ENCODE measurements around the gene AUTS2.

Gene AUTS2

DNA sequence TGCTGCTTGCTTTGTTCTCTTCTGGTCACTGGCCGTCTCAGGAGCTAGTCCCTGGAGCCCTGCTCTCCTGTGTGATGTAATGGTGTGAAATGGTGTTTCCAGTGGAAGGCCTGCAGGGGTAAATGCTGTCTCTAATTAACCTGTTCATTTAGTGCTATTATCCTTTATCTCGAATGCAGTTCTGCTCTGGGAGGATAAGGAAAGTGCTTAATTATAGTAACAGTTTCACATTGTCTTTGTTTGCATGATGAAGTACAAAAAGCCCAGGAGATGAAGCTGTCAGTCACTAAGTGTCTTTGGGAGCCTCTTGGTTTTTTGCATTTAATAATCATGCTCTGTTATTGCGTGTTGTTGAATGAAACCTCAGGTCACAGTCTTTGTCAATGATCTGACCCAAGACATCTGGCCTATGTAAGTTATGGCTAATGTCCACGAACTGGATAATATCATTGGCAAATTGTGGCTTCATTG is 778.3 kb downstream of the AUTS2 start:
- DNase-seq: no peak

DNA sequence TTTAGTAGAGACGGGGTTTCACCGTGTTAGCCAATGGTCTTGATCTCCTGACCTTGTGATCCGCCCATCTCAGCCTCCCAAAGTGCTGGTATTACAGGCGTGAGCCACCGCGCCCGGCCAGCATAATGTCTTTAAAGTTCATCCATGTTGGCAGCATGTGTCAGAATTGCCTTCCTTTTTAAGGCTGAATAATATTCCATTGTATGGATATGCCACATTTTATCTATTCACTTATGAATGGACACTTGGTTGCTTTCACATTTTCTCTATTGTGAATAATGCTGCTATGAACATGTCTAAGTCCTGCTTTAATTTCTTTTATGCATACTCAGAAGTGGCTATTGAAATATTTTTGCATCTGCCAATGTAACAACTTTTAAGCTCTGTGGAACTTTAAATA is 779.7 kb downstream of the AUTS2 start:
- no peak for DNase-seq

DNA sequence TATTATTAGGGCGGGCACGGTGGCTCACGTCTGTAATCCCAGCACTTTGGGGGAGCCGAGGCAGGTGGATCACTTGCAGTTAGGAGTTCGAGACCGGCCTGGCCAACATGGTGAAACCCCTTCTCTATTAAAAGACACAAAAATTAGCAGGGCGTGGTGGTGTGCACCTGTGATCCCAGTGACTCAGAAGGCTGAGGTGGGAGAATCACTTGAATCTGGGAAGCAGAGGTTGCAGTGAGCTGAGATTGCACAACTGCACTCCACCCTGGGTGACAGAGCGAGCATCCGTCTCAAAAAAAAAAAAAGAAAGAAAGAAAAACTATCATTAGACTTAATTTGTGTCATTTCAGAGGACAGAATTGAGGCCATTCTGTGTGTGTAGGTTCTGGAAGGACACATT is 780.9 kb downstream of the AUTS2 start:
- no peak for DNase-seq

DNA sequence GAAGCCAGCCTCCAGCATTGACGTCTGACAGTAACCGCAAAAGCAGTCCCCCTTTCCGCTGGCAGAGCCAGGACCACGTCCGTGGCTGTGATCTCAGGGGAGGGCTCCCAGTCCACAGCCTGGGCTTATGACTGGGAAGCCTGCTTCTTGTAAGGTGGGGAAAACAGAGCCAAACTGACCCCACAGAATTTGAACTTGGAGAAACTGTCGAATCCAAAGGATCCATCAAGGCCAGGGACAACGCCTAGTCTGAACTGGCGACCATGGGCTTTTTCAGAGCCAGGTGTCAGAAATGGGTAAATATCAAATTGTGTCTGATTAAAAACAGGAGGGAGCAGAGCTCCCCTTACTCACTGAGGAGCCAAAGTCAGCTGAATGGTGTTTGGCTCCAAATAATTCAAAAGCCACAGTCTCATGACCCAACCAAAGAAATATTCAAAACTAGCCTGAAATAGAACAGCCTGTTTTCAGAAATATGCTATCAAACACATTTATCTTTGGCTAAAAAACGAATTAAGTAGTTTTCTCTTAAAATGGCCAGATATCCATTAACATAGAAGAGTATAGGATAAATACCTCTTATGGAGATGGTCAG is 782.2 kb downstream of the AUTS2 start:
- DNase-seq: no peak

DNA sequence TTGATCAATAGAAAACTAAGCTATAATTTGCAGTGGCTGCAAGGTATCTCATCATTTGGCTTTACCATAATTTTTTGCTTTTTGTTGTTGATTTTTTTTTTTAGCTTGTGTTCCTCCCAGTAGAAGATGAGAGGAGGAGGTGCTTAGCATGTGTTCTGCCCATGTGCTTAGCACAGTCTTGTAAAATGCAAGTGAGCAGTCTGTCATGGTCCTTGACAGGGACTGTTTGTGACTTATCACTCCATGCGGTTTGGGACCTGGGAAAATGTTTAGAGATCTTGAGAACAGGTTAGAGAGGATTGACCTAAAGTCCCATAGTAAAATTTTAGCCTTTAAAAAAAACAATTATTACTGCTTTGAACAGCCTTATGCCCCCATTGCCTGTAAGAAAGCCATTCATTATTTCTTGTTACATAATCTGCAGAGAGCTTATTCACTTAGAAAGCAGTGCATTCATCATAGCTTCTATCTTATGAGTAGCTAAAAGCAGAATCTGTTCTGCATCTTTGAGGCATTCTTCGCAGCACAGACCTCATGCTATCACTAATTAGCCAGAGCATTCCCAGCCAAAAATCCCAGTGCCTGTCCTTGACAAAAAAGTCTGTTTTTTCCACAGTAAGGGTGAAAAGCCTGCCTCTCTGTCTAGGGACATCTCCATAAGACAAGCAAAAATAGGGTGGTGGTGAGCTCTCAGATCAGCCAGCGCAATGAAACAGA is 784.9 kb downstream of the AUTS2 start:
- DNase-seq: no peak

DNA sequence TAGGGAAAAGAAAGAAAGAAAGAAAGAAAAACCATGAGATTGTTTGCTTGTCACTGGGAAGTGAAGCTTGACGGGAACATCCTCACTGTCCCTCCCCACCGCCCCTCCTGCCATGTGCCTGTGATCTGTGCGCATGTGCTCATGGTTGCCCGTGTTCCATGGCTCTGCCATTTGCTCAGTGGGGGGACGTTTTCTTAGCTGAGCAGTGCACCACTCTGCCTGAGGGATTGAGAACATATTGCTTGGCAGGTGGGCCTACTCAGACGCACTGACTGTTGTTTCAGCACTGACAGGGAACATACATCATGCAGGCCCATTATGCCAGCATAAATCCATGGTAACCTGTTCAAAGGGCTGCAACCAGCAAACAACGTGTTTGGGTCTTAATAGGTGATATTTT is 785.7 kb downstream of the AUTS2 start:
- DNase-seq: no peak

DNA sequence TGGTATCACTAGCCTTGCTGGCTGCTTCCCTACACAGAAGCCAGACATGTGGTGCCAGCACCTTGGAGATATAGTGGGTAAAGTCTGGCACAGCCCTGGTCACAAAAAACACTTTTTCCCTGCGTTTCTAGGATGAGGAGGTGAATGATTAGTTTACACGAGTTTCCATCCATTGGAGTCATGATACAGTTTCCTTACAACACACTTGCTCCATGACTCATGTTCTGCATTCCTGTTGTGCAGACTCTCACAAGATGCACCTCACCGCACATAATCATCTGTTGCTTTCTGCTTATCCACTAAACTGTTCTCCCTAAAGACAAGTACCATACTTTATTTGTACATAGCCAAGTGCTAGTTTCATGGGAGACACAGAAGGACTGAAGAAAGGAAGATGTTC is 786.6 kb downstream of the AUTS2 start:
- DNase-seq: no peak

DNA sequence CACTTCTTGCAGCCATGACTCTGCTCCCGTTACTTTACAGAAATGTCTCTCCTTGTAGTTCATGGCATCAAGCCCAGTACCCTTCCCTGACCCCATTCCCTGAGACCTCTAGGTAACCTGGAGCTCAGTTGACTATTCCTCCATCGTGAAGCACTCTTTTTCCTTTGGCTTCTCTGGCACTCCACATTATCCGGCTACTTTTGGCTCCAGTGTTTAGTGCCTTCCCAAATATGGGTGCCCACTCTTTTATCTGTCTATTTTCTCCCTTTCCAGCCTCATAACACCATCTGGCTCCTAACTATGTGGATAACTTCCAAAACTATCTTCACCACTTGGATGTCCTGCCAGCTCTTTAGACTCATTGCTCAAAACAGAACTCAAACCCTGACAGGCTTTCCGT is 788.9 kb downstream of the AUTS2 start:
- no peak for DNase-seq

DNA sequence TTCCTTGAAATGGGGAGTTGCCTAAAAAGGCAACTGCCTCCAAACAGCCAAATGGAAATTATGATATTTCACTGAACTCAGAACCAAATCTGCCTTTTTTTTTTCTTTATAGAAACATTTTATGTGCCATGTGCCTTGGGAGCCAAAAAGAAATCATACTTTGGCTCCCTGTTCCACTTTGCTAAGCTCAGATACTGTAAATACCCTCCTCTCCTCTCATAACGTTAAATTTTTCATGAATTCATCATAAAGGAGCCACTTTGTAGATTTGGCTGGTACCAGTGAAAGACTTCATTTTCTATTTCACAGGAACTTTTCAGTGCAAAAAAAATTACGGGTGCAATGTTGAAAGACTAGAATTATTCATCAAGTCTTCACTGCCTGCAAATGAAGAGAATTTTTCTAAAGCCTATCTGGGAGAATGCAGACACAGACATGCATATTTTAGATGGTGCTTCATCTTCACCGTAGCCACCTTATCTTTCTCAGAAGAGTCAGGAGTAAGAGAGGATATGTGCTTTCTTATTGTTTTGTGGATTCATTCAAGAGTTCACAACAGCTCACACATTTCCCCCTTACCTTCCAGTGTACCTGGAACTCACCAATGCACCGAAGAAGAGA is 791.4 kb downstream of the AUTS2 start:
- no peak for DNase-seq

DNA sequence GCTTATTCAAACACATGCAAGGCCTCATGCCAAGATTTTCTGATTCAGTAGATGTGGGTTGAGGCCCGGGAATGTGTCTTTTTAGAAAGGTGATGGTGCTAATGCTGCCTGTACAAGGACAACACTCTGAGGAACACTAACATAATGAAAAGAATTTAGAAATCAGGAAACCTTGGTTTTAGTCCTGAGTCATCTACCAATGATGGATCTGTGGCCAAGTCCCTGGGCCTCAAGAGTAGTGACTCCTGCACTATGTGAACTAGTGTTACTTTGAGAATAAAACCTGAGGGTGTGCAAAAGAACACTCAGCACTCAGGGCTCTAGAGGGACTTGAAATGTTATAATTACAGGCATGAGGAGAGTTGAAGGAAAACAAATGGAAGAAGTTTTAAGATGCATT is 792.0 kb downstream of the AUTS2 start:
- no peak for DNase-seq

DNA sequence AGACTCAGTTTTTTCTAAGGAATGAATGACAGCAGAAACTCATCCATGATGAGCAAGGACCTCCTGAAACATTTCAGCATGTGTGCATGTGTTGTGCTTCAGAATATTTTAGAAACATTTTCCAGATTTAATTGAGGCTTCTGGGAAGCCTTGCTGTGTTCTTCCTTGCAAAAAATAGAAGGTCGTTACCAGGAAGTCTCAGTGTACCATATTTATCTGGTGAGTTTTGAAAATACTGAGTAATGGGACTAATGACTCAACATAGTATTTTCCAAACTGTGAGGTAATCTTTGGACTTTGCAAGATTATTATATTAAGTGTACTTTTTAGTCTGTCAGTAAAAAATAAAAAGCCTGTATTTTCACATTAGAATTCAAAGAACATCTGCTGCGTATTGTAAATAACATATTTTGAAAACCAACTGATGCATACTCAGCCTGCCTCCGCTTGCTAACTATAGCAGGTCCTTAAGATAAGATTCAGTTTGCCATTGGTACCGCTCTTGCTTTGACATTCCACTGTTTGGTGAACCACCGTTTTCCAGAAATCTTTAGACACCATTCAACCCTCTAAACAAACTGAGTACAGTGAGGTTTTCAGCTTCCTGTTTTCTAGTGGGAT is 794.1 kb downstream of the AUTS2 start:
- DNase-seq: no peak

DNA sequence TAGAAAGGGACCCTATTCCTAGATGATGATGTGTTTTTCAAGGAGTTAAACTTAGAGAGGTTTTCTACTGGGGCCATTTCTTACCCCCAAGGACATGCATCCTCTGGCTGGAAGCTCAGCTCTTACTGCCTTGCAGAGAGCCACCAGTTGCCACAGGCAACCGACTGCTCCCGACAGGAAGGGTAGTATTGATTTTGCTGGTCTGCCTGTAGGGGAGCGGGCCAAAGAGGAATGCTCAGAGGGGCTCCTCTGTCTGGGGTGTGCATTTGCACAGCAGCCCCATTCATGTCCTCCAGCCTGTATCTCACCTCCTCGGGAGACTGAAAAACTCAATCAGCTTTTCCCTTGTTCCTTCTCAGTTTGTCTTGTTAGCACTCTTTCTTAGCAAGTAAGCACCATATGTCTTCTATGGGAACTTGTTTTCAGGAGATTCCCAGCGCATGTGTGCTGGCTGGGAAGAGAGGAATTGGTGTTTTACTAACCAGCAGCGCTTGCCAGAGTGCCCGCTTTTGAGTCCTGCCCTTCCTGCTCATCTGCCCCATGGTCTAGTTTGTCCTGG is 794.7 kb downstream of the AUTS2 start:
- no peak for DNase-seq

DNA sequence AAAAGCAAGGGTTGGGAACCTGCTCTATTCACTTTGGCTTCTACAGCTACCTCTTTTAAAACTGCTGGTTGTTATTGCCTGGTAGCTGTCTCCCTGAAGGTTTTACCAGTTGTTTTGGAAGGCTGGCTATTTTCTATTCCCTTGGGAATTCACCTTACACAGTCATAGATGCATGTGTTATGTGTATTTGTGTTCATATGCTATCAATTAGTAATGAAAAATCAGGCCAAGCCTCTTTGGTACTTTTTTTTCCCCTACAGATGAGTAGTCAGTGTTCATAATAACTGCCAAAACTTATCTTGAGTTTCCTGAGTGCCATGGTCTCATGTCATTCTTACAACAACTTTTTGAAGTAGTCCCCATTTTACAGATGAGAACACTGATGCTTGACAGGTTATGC is 795.7 kb downstream of the AUTS2 start:
- DNase-seq: no peak

DNA sequence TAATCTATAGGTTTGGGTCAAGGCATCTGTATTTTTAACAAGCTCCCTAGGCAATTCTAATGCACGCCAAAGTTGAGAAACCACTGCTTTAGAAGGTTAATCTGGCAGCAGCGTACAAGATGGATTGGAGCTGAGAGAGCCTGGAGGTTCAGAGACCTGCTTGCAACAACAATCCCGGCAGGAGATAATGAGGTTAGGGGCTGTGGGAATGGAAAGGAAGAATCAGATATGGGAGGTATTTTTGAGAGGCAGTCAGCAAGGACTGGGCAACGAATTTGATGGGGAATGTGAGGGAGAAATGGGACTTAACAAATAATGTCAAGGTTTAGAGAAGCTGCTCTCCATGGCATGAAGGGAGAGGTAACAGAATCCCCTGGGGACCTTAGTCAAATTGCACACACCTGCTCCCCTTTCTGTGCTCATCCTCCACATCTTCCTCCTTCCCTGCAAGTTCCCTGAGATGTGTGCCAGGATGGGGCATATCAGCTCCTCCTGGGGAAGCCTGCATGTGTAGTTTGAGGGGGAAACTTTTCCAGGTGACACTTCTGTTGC is 802.6 kb downstream of the AUTS2 start:
- no peak for DNase-seq

DNA sequence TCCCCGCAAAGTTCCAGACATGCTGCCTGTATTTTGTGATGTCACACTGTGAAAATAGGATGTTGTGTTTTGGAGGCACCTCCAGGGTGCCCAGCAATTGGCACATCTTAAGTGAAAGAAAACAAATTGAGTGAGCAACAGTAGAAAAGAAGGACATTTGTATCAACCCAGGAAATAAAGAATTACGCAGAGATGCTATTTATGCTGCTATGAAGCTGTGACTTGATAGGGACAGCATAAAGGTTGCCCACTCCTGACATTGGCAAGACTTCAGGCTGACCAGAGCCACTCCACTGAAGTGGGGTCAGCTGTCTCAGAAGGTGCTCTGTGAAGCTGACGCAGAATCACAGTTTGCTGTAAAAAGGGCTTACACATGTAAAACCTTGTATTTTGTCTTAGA is 803.8 kb downstream of the AUTS2 start:
- DNase-seq: no peak

DNA sequence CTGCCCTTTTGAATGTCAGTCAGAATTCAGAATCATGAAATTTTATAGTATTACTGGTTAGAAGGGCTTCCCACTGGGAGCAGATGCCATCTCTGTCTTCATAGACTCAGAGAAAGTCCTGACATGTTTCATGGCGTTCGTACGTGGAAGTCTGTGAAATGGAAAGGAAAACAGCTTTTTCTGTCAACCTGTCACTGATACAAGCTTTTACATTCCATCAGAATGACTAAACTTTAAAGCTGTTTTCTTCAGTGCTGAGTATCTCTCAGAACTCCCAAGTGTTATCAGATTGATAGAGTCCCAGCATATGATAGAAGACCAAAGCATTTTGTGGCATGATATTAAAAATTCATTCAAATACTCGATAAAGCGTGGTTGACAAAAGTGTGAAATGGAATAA is 807.0 kb downstream of the AUTS2 start:
- no peak for DNase-seq

DNA sequence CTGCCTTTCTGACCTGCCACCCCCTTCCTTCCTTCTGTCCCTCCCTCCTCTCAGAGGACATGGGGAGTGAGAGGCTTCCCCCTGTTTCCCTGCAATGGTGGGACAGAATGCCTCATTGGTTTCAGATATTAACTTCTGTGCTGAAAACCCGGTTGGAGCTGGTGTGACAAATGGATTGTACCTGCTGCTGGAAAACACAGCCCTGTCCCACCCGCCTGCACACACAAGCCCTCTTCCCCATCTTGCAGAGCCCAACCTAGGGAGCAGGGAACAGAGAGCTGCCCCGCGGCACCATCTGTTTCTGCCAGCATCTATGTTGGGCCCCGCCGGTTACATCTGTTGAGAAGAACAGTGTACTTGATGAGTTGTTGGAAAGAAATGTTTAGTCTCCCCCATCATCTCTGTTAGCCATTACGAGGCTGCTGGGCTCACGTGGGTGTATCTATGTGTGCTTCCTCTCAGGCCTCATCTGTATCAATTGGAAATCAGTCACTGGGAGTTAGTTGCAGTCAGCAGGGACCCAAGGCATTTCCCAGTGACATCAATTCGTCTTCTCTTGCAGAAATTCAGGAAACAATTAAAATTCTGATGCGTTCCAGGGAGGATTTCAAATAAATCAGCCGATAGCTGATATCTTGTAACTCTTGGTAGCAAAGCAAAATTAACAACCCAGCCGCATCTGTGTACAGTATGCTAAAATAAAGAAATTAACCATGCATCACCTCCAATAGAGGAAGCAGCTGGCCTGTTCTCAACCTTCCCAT is 808.1 kb downstream of the AUTS2 start:
- DNase-seq: no peak

DNA sequence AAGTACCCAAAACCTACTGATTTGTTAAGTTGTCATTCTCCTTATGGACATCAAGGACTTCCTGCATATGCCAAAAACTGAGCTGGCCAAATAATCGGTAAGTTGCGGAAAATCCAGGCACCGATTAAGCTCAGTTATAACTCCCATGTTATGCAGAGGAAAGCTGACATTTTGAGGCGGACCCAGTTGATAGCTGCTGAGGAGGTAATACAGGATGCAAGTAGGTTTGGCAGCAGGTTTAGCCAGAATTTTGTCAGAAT is 808.6 kb downstream of the AUTS2 start:
- no peak for DNase-seq

DNA sequence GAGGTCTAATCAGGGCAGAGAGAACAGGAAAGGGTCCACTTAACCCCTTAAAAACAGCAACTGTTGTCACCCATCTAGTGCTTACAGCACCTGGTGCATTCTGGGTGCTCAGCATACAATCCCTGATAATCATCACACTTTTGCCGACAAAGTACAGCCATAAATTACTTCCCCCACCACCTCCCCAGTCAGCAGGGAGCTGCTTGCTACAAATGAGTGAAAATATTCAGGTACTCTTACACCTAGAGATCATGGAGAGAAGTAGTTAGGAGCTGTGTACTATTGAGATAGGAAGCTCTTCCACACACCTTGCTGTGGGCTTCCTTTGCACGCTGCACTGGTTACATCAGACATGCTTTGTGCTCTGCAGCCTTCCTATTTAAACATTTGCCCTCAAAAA is 810.2 kb downstream of the AUTS2 start:
- DNase-seq: no peak

DNA sequence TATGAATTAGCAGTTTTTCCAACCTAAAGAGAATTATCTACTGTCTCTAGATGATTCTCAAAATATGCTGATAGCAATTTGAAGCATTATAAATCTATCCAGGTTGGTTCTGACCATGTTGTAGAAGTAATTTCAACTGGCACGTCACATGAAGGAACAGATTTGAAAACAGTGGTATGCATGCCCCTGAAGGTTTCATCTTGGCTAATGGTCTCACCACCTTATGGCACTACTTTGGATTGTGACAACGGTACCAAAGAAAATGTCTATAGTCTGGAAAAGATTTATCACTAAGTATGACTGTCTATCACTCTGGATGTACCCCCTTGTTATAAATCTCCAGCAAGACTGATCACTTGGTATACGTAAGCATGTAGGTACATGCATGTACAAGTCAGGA is 810.6 kb downstream of the AUTS2 start:
- no peak for DNase-seq

DNA sequence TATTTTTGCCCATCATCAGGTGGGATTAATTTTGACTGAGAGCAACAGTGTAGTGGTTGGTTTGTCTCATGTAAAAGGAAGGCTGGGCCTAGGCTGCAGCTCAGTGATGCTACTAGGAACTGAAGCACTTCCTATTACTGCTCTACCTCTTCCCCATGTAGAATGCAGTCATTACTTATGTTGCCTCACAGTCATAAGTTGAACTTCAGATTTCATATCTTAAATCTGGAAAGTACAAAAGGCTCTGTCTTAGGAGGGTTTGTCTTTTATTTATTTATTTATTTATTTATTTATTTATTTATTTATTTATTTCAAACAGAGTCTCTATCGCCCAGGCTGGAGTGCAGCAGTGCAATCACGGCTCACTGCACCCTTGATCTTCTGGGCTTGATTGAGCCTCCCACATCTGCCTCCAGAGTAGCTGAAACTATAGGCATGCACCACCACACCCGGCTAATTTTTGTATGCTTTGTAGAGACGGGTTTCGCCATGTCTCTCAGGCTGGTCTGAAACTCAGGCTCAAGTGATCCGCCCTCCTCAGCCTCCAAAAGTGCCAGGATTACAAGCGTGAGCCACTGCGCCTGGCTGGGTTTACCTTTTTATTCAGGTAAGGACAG is 812.0 kb downstream of the AUTS2 start:
- no peak for DNase-seq

DNA sequence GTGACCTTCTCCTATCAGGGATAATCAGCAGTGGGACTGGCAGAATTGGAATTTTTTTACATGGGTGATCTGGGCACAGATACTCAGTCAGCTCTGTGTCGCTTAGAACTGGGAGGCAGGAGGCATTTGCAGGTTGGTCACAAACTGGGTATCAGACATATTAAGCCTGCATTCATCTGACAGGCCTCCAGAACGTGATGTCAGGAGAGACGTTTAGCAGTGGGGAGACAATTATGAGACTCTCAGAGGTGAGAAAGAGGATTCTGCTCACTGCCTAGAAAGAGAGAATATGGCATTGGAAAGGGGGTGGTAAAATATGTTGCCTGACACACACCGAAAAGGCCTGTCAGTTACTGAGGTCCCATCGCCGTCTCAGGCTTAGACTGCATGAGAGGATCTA is 816.1 kb downstream of the AUTS2 start:
- no peak for DNase-seq

Data from suppressor macrophage treated with lipopolysaccharide for 4 hours (primary cell).